ENCODE data around the gene GRIK4. TPM values are rescaled to one million over a fixed set of nuclear protein-coding genes. Genes with fewer than 3 reads are reported as not detected.

The GRIK4 gene
- total RNA-seq, 1 experiment from 2014 or later, result not detected

- no peaks in the 10 kb centered on the region for H3K4me1 ChIP-seq (ENCODE audit: low read length)
- no peaks in the 10 kb centered on the region for H3K36me3 ChIP-seq (ENCODE audit: insufficient read depth, low read length)
Measured at GRCh38 chr11:120555433-120555773, 43.9 kb downstream of the GRIK4 start.

GRCh38 chr11:120556797-120557196 lies 45.2 kb downstream of the GRIK4 start:
- Histone ChIP-seq H3K9me2 (replicated peaks; ENCODE audit: insufficient read depth, low read length) (no peaks in the 10 kb centered on the region), H3K27ac (ENCODE audit: low read length) (no peak overlapping the region), H3K9ac (ENCODE audit: low read length) (no peak overlapping the region), H4K20me1 (ENCODE audit: insufficient read depth, low read depth, low read length) (no peaks in the 10 kb centered on the region), H3K4me1 (ENCODE audit: low read length) (no peaks in the 10 kb centered on the region), H3K79me2 (ENCODE audit: low read length) (no peaks in the 10 kb centered on the region), H3K36me3 (ENCODE audit: insufficient read depth, low read length) (no peaks in the 10 kb centered on the region), H3K27me3 (ENCODE audit: low read length) (no peaks in the 10 kb centered on the region), H2AFZ (ENCODE audit: low read length) (no peak overlapping the region), H3K4me2 (ENCODE audit: low read depth, low read length, poor library complexity, severe bottlenecking) (no peak overlapping the region), H3K4me3 (ENCODE audit: low read length) (no peak overlapping the region), H3K9me3 (ENCODE audit: low read length) (no peaks in the 10 kb centered on the region)
- DNase-seq, result no peak

More at GRCh38 chr11:120555433-120555773, 43.9 kb downstream of the GRIK4 start:
- Histone ChIP-seq H3K9me3 (ENCODE audit: low read length) (no peaks in the 10 kb centered on the region), H3K9ac (ENCODE audit: low read length) (no peak overlapping the region), H2AFZ (ENCODE audit: low read length) (no peak overlapping the region), H3K9me2 (replicated peaks; ENCODE audit: insufficient read depth, low read length) (no peaks in the 10 kb centered on the region), H3K27ac (ENCODE audit: low read length) (no peak overlapping the region), H3K27me3 (ENCODE audit: low read length) (no peaks in the 10 kb centered on the region), H3K4me3 (ENCODE audit: low read length) (no peak overlapping the region), H4K20me1 (ENCODE audit: insufficient read depth, low read depth, low read length) (no peaks in the 10 kb centered on the region), H3K79me2 (ENCODE audit: low read length) (no peaks in the 10 kb centered on the region), H3K4me2 (ENCODE audit: low read depth, low read length, poor library complexity, severe bottlenecking) (no peak overlapping the region)
- DNase-seq, result no peak

GRCh38 chr11:120558744-120559431 lies 47.3 kb downstream of the GRIK4 start:
- Histone ChIP-seq H3K4me2 (ENCODE audit: low read depth, low read length, poor library complexity, severe bottlenecking) (no peak overlapping the region), H3K36me3 (ENCODE audit: insufficient read depth, low read length) (no peaks in the 10 kb centered on the region), H3K4me3 (ENCODE audit: low read length) (no peak overlapping the region), H4K20me1 (ENCODE audit: insufficient read depth, low read depth, low read length) (no peaks in the 10 kb centered on the region), H3K9me3 (ENCODE audit: low read length) (no peaks in the 10 kb centered on the region), H3K9me2 (replicated peaks; ENCODE audit: insufficient read depth, low read length) (no peaks in the 10 kb centered on the region), H3K27ac (ENCODE audit: low read length) (no peak overlapping the region), H3K4me1 (ENCODE audit: low read length) (no peaks in the 10 kb centered on the region), H3K27me3 (ENCODE audit: low read length) (no peaks in the 10 kb centered on the region), H3K79me2 (ENCODE audit: low read length) (no peaks in the 10 kb centered on the region), H2AFZ (ENCODE audit: low read length) (no peak overlapping the region), H3K9ac (ENCODE audit: low read length) (no peak overlapping the region)
- no peak for DNase-seq

GRCh38 chr11:120561286-120561685 lies 49.7 kb downstream of the GRIK4 start:
- Histone ChIP-seq H3K9me2 (replicated peaks; ENCODE audit: insufficient read depth, low read length) (no peaks in the 10 kb centered on the region), H4K20me1 (ENCODE audit: insufficient read depth, low read depth, low read length) (no peaks in the 10 kb centered on the region), H3K27me3 (ENCODE audit: low read length) (no peaks in the 10 kb centered on the region), H3K79me2 (ENCODE audit: low read length) (no peaks in the 10 kb centered on the region), H2AFZ (ENCODE audit: low read length) (no peak overlapping the region), H3K9ac (ENCODE audit: low read length) (no peak overlapping the region), H3K4me1 (ENCODE audit: low read length) (no peaks in the 10 kb centered on the region), H3K36me3 (ENCODE audit: insufficient read depth, low read length) (no peaks in the 10 kb centered on the region), H3K27ac (ENCODE audit: low read length) (no peak overlapping the region), H3K4me2 (ENCODE audit: low read depth, low read length, poor library complexity, severe bottlenecking) (no peak overlapping the region), H3K4me3 (ENCODE audit: low read length) (no peak overlapping the region), H3K9me3 (ENCODE audit: low read length) (no peaks in the 10 kb centered on the region)
- DNase-seq, result no peak

- Histone ChIP-seq H3K4me2 (ENCODE audit: low read depth, low read length, poor library complexity, severe bottlenecking) (no peak overlapping the region), H3K79me2 (ENCODE audit: low read length) (no peaks in the 10 kb centered on the region), H3K4me1 (ENCODE audit: low read length) (no peaks in the 10 kb centered on the region), H3K27ac (ENCODE audit: low read length) (no peak overlapping the region), H3K9me2 (replicated peaks; ENCODE audit: insufficient read depth, low read length) (no peaks in the 10 kb centered on the region), H3K9ac (ENCODE audit: low read length) (no peak overlapping the region), H4K20me1 (ENCODE audit: insufficient read depth, low read depth, low read length) (no peaks in the 10 kb centered on the region), H3K4me3 (ENCODE audit: low read length) (no peak overlapping the region), H3K36me3 (ENCODE audit: insufficient read depth, low read length) (no peaks in the 10 kb centered on the region), H2AFZ (ENCODE audit: low read length) (no peak overlapping the region), H3K9me3 (ENCODE audit: low read length) (no peaks in the 10 kb centered on the region), H3K27me3 (ENCODE audit: low read length) (no peaks in the 10 kb centered on the region)
- no peak for DNase-seq
Measured at GRCh38 chr11:120562806-120563425, 51.4 kb downstream of the GRIK4 start.

GRCh38 chr11:120563703-120564572 lies 52.4 kb downstream of the GRIK4 start:
- Histone ChIP-seq H3K9me3 (ENCODE audit: low read length) (no peaks in the 10 kb centered on the region), H3K27ac (ENCODE audit: low read length) (no peak overlapping the region), H4K20me1 (ENCODE audit: insufficient read depth, low read depth, low read length) (no peaks in the 10 kb centered on the region), H3K36me3 (ENCODE audit: insufficient read depth, low read length) (no peaks in the 10 kb centered on the region), H3K4me2 (ENCODE audit: low read depth, low read length, poor library complexity, severe bottlenecking) (no peak overlapping the region), H2AFZ (ENCODE audit: low read length) (no peak overlapping the region), H3K4me1 (ENCODE audit: low read length) (no peaks in the 10 kb centered on the region), H3K9me2 (replicated peaks; ENCODE audit: insufficient read depth, low read length) (no peaks in the 10 kb centered on the region), H3K9ac (ENCODE audit: low read length) (no peak overlapping the region), H3K4me3 (ENCODE audit: low read length) (no peak overlapping the region), H3K79me2 (ENCODE audit: low read length) (no peaks in the 10 kb centered on the region), H3K27me3 (ENCODE audit: low read length) (no peaks in the 10 kb centered on the region)
- DNase-seq, result no peak

- H3K36me3 ChIP-seq (ENCODE audit: insufficient read depth, low read length), result no peaks in the 10 kb centered on the region
- no peaks in the 10 kb centered on the region for H4K20me1 ChIP-seq (ENCODE audit: insufficient read depth, low read depth, low read length)
- H3K79me2 ChIP-seq (ENCODE audit: low read length), result no peaks in the 10 kb centered on the region
- no peak overlapping the region for H3K27ac ChIP-seq (ENCODE audit: low read length)
- no peak for DNase-seq
- no peak overlapping the region for H3K4me3 ChIP-seq (ENCODE audit: low read length)
- no peak overlapping the region for H2AFZ ChIP-seq (ENCODE audit: low read length)
- no peak overlapping the region for H3K9ac ChIP-seq (ENCODE audit: low read length)
- no peaks in the 10 kb centered on the region for H3K4me1 ChIP-seq (ENCODE audit: low read length)
- H3K9me3 ChIP-seq (ENCODE audit: low read length), result no peaks in the 10 kb centered on the region
- no peaks in the 10 kb centered on the region for H3K27me3 ChIP-seq (ENCODE audit: low read length)
- H3K9me2 ChIP-seq (replicated peaks; ENCODE audit: insufficient read depth, low read length), result no peaks in the 10 kb centered on the region
- no peak overlapping the region for H3K4me2 ChIP-seq (ENCODE audit: low read depth, low read length, poor library complexity, severe bottlenecking)
Measured at GRCh38 chr11:120564573-120565311, 53.2 kb downstream of the GRIK4 start.

Measured in Karpas-422 (cell line).